Panc1 (cell line): ENCODE measurements around the gene MAPT.

ENCODE experiments used
- POLR2AphosphoS5 ChIP-seq: IDR thresholded peaks from 2 replicates; pipeline ENCODE4 v1.6.1; 2012; ENCODE audit warnings: mild to moderate bottlenecking, low read depth, low read length, moderate library complexity
- SIN3A ChIP-seq: IDR thresholded peaks from 2 replicates; pipeline ENCODE4 v1.6.1; 2012; ENCODE audit warnings: low read depth, mild to moderate bottlenecking, low read length, moderate library complexity, borderline replicate concordance; ENCODE audit not compliant: insufficient read depth
- TCF7L2 ChIP-seq: IDR thresholded peaks from 2 replicates; pipeline ENCODE4 v1.6.1; 2011; ENCODE audit warnings: mild to moderate bottlenecking, low read depth, low read length, inconsistent platforms
- TF ChIP-seq, protein P1 (sequence below): fragments of 450-650 bp; IDR thresholded peaks from 2 replicates; pipeline ENCODE4 v1.5.1; 2017; ENCODE audit warnings: mild to moderate bottlenecking
- TF ChIP-seq, protein P2 (sequence below), 2 experiments: IDR thresholded peaks; 2 replicates each; pipeline ENCODE4 v1.6.1; 2011 to 2012; ENCODE audit warnings: low read depth in 2 of 2, control low read depth in 1 of 2, low read length in 1 of 2, mild to moderate bottlenecking in 1 of 2, moderate library complexity in 1 of 2; ENCODE audit not compliant: insufficient read depth in 1 of 2

DNA sequence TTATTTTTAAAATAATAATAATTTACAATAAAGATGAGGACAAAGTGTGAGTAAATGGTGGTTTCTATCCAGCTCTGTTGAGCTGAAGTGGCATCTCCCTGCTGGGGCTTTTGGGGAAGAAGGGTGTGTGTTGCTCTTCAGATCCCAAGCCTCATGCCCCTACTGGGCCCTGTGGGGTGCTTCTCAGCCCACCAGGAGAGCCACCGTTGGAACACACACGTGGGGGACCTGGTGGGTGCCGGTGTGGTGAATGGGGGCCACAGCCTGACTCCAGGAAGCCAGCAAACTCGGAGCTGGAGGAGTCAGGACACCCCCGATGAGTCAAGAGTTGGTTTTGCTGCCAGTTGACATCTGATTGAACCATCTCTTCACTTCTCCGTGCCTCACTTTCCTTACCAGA is 66.9 kb downstream of the MAPT start:
- TF ChIP-seq, protein P1, sequence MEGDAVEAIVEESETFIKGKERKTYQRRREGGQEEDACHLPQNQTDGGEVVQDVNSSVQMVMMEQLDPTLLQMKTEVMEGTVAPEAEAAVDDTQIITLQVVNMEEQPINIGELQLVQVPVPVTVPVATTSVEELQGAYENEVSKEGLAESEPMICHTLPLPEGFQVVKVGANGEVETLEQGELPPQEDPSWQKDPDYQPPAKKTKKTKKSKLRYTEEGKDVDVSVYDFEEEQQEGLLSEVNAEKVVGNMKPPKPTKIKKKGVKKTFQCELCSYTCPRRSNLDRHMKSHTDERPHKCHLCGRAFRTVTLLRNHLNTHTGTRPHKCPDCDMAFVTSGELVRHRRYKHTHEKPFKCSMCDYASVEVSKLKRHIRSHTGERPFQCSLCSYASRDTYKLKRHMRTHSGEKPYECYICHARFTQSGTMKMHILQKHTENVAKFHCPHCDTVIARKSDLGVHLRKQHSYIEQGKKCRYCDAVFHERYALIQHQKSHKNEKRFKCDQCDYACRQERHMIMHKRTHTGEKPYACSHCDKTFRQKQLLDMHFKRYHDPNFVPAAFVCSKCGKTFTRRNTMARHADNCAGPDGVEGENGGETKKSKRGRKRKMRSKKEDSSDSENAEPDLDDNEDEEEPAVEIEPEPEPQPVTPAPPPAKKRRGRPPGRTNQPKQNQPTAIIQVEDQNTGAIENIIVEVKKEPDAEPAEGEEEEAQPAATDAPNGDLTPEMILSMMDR: no peak
- TF ChIP-seq POLR2AphosphoS5: no peak
- TF ChIP-seq SIN3A: no peak
- TF ChIP-seq, protein P2, sequence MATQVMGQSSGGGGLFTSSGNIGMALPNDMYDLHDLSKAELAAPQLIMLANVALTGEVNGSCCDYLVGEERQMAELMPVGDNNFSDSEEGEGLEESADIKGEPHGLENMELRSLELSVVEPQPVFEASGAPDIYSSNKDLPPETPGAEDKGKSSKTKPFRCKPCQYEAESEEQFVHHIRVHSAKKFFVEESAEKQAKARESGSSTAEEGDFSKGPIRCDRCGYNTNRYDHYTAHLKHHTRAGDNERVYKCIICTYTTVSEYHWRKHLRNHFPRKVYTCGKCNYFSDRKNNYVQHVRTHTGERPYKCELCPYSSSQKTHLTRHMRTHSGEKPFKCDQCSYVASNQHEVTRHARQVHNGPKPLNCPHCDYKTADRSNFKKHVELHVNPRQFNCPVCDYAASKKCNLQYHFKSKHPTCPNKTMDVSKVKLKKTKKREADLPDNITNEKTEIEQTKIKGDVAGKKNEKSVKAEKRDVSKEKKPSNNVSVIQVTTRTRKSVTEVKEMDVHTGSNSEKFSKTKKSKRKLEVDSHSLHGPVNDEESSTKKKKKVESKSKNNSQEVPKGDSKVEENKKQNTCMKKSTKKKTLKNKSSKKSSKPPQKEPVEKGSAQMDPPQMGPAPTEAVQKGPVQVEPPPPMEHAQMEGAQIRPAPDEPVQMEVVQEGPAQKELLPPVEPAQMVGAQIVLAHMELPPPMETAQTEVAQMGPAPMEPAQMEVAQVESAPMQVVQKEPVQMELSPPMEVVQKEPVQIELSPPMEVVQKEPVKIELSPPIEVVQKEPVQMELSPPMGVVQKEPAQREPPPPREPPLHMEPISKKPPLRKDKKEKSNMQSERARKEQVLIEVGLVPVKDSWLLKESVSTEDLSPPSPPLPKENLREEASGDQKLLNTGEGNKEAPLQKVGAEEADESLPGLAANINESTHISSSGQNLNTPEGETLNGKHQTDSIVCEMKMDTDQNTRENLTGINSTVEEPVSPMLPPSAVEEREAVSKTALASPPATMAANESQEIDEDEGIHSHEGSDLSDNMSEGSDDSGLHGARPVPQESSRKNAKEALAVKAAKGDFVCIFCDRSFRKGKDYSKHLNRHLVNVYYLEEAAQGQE (IDR thresholded peaks at IDR 0.05; ENCODE audit: insufficient read depth in 1 of 2, low read depth in 2 of 2, low read length in 1 of 2): no peak
- no peak for TF ChIP-seq TCF7L2
